ENCODE results near the gene CDC123.

CDC123 gene

DNA sequence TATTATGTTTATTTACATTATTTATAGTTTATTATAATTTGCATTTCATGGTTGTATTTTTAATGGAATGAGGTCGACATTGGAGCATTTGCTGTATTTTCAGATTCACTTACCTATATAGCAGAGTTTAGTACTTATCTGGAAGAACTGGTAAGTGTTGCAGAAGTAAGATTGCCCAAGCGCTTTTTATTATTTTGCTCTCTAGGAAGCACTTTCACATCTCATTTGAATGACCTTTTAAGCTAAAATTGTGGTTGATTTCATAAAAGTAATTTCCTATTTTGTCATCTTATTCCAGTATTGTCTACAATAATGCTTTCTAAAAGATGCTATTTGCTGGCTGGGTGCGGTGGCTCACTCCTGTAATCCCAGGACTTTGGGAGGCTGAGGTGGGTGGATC, 37.9 kb upstream of the CDC123 start:
- Histone ChIP-seq H3K4ac (ENCODE audit: low read depth, low read length) (no peak overlapping the region), H3K4me3 (ENCODE audit: low read depth, low read length) (no peak overlapping the region), H3K79me2 (ENCODE audit: control insufficient read depth, insufficient read depth, low read length, poor library complexity) (no peaks in the 10 kb centered on the region), H3K4me1 (ENCODE audit: control insufficient read depth in 1 of 2, insufficient read depth in 2 of 2, low read length in 2 of 2) (no peaks in the 10 kb centered on the region), H3K4me2 (ENCODE audit: low read length) (no peak overlapping the region), H2AK5ac (ENCODE audit: low read length) (no peak overlapping the region), H3K36me3 (ENCODE audit: control insufficient read depth in 1 of 2, insufficient read depth in 2 of 2, low read length in 2 of 2) (peaks cover 16% of the 10 kb centered on the region in 2 experiments), H3K14ac (ENCODE audit: low read length) (no peak overlapping the region), H2AFZ (ENCODE audit: insufficient read depth, low read length, poor library complexity) (no peak overlapping the region), H3K79me1 (ENCODE audit: low read length) (no peaks in the 10 kb centered on the region), H2BK120ac (ENCODE audit: insufficient read depth, low read length, poor library complexity) (no peak overlapping the region), H3K9me3 (ENCODE audit: insufficient read depth, low read depth, low read length) (no peaks in the 10 kb centered on the region), H3K18ac (ENCODE audit: low read length) (no peak overlapping the region), H4K91ac (ENCODE audit: low read depth, low read length) (no peak overlapping the region), H2BK5ac (ENCODE audit: low read depth, low read length, poor library complexity) (no peak overlapping the region), H4K8ac (ENCODE audit: low read depth, low read length) (no peak overlapping the region), H2BK12ac (ENCODE audit: low read length) (no peak overlapping the region), H4K12ac (ENCODE audit: low read depth, low read length) (no peak overlapping the region), H3K27ac (ENCODE audit: low read depth, low read length) (no peak overlapping the region), H3K23ac (ENCODE audit: low read length) (no peak overlapping the region), H3K9ac (ENCODE audit: low read length) (no peak overlapping the region), H3K27me3 (ENCODE audit: insufficient read depth, low read length) (no peaks in the 10 kb centered on the region)
- no CpG with 5 or more reads among the region's 3 CpGs for WGBS (ENCODE audit: extremely low coverage, insufficient coverage, insufficient read length)
- no peak for DNase-seq

DNA sequence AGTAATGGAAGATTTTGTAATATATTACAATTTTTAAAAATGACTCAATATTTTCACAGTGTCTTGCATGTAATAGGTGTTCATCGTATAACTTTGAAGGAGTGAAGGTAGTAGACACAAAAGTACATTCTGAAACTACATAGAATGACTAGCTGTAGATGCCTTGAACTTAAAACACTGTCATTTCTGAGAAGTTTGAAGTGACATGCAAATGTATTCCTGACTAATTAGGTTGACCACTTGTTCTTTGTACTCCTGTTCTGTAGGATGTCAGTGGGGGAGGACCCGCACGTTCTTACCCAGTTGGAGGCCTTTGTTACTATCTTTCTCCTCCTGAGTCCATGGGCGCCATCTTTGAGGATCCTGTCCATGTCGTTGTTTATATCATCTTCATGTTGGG, 35.3 kb upstream of the CDC123 start:
- peaks cover 2% of the 10 kb centered on the region for H3K9me3 ChIP-seq (ENCODE audit: insufficient read depth, low read depth, low read length)
- no peak overlapping the region for H2AK5ac ChIP-seq (ENCODE audit: low read length)
- H3K36me3 ChIP-seq (ENCODE audit: control insufficient read depth in 1 of 2, insufficient read depth in 2 of 2, low read length in 2 of 2), result peaks cover 22 to 23% of the 10 kb centered on the region in 2 experiments
- no peak overlapping the region for H4K8ac ChIP-seq (ENCODE audit: low read depth, low read length)
- H3K79me1 ChIP-seq (ENCODE audit: low read length), result no peaks in the 10 kb centered on the region
- H2BK5ac ChIP-seq (ENCODE audit: low read depth, low read length, poor library complexity), result no peak overlapping the region
- no peak overlapping the region for H3K4me2 ChIP-seq (ENCODE audit: low read length)
- no peak overlapping the region for H3K14ac ChIP-seq (ENCODE audit: low read length)
- no CpG with 5 or more reads among the region's 5 CpGs for WGBS (ENCODE audit: extremely low coverage, insufficient coverage, insufficient read length)
- H4K12ac ChIP-seq (ENCODE audit: low read depth, low read length), result no peak overlapping the region
- H3K23ac ChIP-seq (ENCODE audit: low read length), result no peak overlapping the region
- no peak overlapping the region for H3K27ac ChIP-seq (ENCODE audit: low read depth, low read length)
- no peak overlapping the region for H3K4me3 ChIP-seq (ENCODE audit: low read depth, low read length)
- H3K4ac ChIP-seq (ENCODE audit: low read depth, low read length), result no peak overlapping the region
- H4K91ac ChIP-seq (ENCODE audit: low read depth, low read length), result no peak overlapping the region
- DNase-seq, result no peak
- no peak overlapping the region for H2BK12ac ChIP-seq (ENCODE audit: low read length)
- H3K79me2 ChIP-seq (ENCODE audit: control insufficient read depth, insufficient read depth, low read length, poor library complexity), result no peaks in the 10 kb centered on the region
- H3K18ac ChIP-seq (ENCODE audit: low read length), result no peak overlapping the region
- no peak overlapping the region for H2BK120ac ChIP-seq (ENCODE audit: insufficient read depth, low read length, poor library complexity)
- H2AFZ ChIP-seq (ENCODE audit: insufficient read depth, low read length, poor library complexity), result no peak overlapping the region
- no peaks in the 10 kb centered on the region for H3K4me1 ChIP-seq (ENCODE audit: control insufficient read depth in 1 of 2, insufficient read depth in 2 of 2, low read length in 2 of 2)
- no peak overlapping the region for H3K9ac ChIP-seq (ENCODE audit: low read length)
- H3K27me3 ChIP-seq (ENCODE audit: insufficient read depth, low read length), result no peaks in the 10 kb centered on the region

DNA sequence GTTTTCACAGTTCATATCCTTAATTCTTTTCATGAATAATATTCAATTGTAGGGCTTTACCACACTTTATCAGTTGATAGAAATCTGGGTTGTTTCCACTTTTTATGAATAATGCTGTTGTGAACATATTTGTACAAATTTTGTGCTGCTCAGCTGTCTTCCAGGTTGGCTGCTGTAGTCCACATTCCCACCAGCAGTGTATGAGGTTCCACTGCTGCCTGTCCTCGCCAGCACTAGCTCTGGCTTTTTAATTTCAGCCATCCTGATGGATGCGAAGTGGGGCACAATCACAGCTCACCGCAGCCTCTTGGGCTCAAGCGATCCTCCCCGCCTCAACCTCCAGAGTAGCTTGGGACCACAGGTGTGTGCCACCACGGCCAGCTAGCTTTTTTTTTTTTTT, 33.1 kb upstream of the CDC123 start:
- Histone ChIP-seq H2AK5ac (ENCODE audit: low read length) (no peak overlapping the region), H4K91ac (ENCODE audit: low read depth, low read length) (no peak overlapping the region), H2BK5ac (ENCODE audit: low read depth, low read length, poor library complexity) (no peak overlapping the region), H3K14ac (ENCODE audit: low read length) (no peak overlapping the region), H3K23ac (ENCODE audit: low read length) (no peak overlapping the region), H3K27me3 (ENCODE audit: insufficient read depth, low read length) (no peaks in the 10 kb centered on the region), H2AFZ (ENCODE audit: insufficient read depth, low read length, poor library complexity) (no peak overlapping the region), H3K9ac (ENCODE audit: low read length) (peak overlapping the region; percentile 13), H2BK12ac (ENCODE audit: low read length) (no peak overlapping the region), H3K79me2 (ENCODE audit: control insufficient read depth, insufficient read depth, low read length, poor library complexity) (no peaks in the 10 kb centered on the region), H3K4ac (ENCODE audit: low read depth, low read length) (no peak overlapping the region), H3K4me3 (ENCODE audit: low read depth, low read length) (no peak overlapping the region), H3K9me3 (ENCODE audit: insufficient read depth, low read depth, low read length) (peaks cover 2% of the 10 kb centered on the region), H3K4me2 (ENCODE audit: low read length) (no peak overlapping the region), H3K18ac (ENCODE audit: low read length) (no peak overlapping the region), H4K8ac (ENCODE audit: low read depth, low read length) (no peak overlapping the region), H3K4me1 (ENCODE audit: control insufficient read depth in 1 of 2, insufficient read depth in 2 of 2, low read length in 2 of 2) (peaks cover 0 to 4% of the 10 kb centered on the region in 2 experiments), H3K79me1 (ENCODE audit: low read length) (no peaks in the 10 kb centered on the region), H2BK120ac (ENCODE audit: insufficient read depth, low read length, poor library complexity) (no peak overlapping the region), H4K12ac (ENCODE audit: low read depth, low read length) (no peak overlapping the region), H3K27ac (ENCODE audit: low read depth, low read length) (no peak overlapping the region), H3K36me3 (ENCODE audit: control insufficient read depth in 1 of 2, insufficient read depth in 2 of 2, low read length in 2 of 2) (peaks cover 17 to 27% of the 10 kb centered on the region in 2 experiments)
- no peak for DNase-seq
- no CpG with 5 or more reads among the region's 6 CpGs for WGBS (ENCODE audit: extremely low coverage, insufficient coverage, insufficient read length)

DNA sequence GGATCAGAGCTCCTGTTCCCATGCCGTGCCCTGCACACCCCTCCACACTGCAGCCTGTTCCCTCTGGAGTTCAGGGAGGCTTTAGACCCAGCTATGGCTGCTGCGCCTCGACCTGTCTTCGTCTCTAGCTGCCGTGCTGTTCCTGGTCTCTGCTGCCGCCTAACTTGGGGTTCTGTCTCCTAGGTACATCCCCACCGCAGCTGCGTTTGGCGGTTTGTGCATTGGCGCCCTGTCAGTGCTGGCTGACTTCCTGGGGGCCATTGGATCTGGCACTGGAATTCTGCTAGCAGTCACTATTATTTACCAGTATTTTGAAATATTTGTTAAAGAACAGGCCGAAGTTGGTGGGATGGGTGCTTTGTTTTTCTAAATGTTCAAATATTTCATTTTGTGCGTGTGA, 31.9 kb upstream of the CDC123 start:
- H2AK5ac ChIP-seq (ENCODE audit: low read length), result no peak overlapping the region
- H4K91ac ChIP-seq (ENCODE audit: low read depth, low read length), result no peak overlapping the region
- H3K36me3 ChIP-seq (ENCODE audit: control insufficient read depth in 1 of 2, insufficient read depth in 2 of 2, low read length in 2 of 2), result peaks cover 13 to 27% of the 10 kb centered on the region in 2 experiments
- H2BK12ac ChIP-seq (ENCODE audit: low read length), result no peak overlapping the region
- H3K27ac ChIP-seq (ENCODE audit: low read depth, low read length), result no peak overlapping the region
- H4K12ac ChIP-seq (ENCODE audit: low read depth, low read length), result no peak overlapping the region
- H2AFZ ChIP-seq (ENCODE audit: insufficient read depth, low read length, poor library complexity), result no peak overlapping the region
- peaks cover 2% of the 10 kb centered on the region for H3K9me3 ChIP-seq (ENCODE audit: insufficient read depth, low read depth, low read length)
- no peak overlapping the region for H4K8ac ChIP-seq (ENCODE audit: low read depth, low read length)
- DNase-seq, result no peak
- no peaks in the 10 kb centered on the region for H3K27me3 ChIP-seq (ENCODE audit: insufficient read depth, low read length)
- peaks cover 0 to 4% of the 10 kb centered on the region in 2 experiments for H3K4me1 ChIP-seq (ENCODE audit: control insufficient read depth in 1 of 2, insufficient read depth in 2 of 2, low read length in 2 of 2)
- no peaks in the 10 kb centered on the region for H3K79me1 ChIP-seq (ENCODE audit: low read length)
- H2BK5ac ChIP-seq (ENCODE audit: low read depth, low read length, poor library complexity), result no peak overlapping the region
- no peak overlapping the region for H3K4me3 ChIP-seq (ENCODE audit: low read depth, low read length)
- no CpG with 5 or more reads among the region's 12 CpGs for WGBS (ENCODE audit: extremely low coverage, insufficient coverage, insufficient read length)
- no peak overlapping the region for H2BK120ac ChIP-seq (ENCODE audit: insufficient read depth, low read length, poor library complexity)
- no peak overlapping the region for H3K14ac ChIP-seq (ENCODE audit: low read length)
- H3K9ac ChIP-seq (ENCODE audit: low read length), result no peak overlapping the region
- no peak overlapping the region for H3K18ac ChIP-seq (ENCODE audit: low read length)
- H3K4ac ChIP-seq (ENCODE audit: low read depth, low read length), result no peak overlapping the region
- no peak overlapping the region for H3K4me2 ChIP-seq (ENCODE audit: low read length)
- H3K23ac ChIP-seq (ENCODE audit: low read length), result no peak overlapping the region
- H3K79me2 ChIP-seq (ENCODE audit: control insufficient read depth, insufficient read depth, low read length, poor library complexity), result no peaks in the 10 kb centered on the region
